GM18526 (cell line): Measurements from ENCODE around the gene MT1A.

Experiments used
- POLR2A ChIP-seq: IDR thresholded peaks from 3 replicates; pipeline ENCODE4 v1.6.1; 2011; ENCODE audit not compliant: insufficient read length; ENCODE audit errors: extremely low read depth

The MT1A gene

DNA sequence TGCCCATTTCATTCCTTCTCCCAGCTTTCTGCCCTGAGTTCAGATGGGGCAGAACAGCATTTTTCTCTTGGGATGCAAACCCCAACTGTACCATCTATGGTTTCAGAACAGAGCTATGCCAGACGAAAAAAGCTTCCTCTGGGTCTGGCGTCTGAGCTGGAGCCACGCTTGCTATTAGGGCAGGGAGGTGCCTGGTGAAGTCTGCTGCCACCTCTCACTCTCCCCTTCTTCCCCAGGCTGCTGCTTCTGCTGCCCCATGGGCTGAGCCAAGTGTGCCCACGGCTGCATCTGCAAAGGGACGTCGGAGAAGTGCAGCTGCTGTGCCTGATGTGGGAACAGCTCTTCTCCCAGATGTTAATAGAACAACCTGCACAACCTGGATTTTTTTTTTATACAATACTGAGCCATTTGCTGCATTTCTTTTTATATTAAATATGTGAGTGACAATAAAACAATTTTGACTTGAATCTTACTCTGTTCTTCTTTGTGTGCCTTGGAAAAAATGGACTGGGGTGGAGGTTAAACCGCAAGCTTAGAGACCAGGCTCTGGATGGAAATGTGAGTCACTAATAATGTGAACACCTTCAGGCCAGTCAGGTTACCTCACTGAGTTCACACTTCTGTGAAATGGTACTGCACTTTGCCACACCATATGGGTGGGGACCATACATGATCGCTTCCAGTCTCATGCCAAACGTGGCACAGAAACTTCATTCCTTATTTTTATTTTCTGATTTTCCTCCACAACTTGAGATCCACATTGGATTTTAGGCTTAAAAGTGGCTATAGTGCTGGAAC lies 1.7 kb upstream of the MT1A start:
- TF ChIP-seq POLR2A = no peak

DNA sequence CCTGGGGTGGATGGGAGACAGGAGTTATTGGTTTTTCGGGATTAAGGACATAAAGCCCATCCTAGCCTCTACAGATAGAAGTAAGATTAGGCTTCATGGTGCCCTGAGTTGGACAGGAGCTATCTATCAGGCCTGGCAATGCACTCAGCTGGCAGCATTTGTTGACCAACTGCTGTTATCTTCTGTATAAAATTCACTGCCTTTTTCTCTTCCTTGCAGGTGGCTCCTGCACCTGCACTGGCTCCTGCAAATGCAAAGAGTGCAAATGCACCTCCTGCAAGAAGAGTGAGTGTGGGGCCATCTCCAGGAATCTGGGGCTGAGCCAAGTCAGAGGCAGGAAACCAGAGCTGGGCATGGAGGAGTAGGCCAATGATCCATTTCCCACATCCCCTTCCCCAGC lies 579 bp downstream of the MT1A start:
- no peak for TF ChIP-seq POLR2A

DNA sequence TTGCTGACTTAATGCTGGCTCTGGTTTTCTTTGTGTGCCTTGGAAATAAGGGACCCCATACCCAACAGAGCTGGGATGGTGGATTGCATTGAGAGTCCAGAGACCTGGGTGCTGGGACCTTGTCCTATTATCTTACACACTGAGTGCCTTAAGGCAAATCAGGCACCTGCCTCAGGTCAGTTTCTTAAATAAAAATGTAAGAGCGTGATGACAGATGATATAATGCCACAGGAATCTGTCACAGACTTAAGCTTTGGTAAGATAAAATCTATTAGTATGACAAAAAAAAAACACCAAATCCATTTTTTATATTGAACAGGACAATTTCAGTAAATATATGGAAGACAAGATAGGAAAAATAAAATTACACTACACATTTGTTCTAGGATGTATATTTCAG lies 1.6 kb downstream of the MT1A start:
- TF ChIP-seq POLR2A = no peak

DNA sequence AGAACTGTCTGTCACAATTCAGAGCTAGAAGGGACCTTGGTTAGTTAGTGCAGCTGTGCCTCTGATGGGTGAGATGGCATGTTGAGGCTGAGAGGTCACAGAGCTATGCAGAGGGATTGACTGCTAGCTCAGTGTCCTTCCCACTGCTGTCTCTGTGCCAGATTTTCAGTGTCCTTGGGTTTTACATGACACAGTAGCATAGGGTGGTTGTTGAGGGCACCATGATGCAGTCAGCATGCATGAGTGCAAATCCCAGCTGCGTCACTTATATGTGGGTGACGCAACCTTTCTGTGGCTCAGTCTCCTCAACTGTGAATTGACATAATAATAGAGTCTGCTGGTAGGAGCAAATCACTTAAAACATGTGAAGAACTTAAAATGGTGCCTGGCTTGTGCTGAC lies 2.7 kb downstream of the MT1A start:
- no peak for TF ChIP-seq POLR2A

DNA sequence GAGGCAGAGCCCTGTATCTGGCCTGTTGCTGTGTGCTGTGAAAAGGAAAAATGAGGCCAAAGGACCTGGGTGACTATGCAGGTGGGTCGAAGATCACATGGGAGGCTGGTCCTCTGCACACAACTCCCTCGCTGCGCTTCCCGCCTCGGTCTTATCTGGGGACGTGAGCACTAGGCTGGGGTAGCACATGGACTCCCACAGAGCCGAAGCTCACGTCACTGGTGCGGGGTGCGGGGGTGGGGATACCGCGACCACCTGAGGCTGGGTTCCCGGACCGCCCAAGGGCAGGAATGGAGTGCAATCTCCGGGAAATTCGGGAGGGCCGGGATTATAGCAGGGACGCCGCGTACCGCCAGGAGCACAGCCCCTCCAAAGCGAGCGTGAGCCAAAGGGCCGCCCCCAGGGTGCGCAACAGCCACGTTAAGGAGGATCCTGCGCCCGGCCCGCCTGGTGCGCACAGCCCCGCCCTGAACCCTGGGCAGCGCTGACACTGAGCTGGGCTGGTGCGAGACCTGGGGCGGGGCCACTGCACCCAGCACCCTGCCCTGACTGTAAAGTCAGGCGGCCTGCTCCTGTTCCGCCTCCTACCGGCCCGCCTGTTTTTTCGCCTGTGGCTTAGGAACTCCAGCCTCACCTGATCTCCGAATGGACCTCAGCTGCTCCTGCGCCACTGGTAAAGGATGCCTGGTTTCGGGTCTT lies 4.8 kb downstream of the MT1A start:
- no peak for TF ChIP-seq POLR2A

DNA sequence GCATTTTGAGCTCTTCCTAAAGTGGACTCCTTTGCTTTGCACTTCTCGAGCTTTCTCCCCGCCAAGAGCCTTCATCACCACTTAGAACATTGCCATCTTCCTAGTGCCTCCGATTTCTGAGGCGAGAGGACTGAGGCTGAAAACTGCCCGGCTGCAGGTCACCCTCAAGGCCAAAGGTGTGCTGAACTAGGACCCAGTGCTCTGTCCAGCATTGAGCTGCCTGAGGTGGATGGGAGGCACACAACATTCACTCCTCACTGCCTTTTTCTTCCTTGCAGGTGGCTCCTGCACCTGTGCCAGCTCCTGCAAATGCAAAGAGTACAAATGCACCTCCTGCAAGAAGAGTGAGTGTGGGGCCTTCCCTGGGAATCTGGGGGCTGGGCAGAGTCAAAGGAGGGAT lies 5.4 kb downstream of the MT1A start:
- TF ChIP-seq POLR2A = no peak

DNA sequence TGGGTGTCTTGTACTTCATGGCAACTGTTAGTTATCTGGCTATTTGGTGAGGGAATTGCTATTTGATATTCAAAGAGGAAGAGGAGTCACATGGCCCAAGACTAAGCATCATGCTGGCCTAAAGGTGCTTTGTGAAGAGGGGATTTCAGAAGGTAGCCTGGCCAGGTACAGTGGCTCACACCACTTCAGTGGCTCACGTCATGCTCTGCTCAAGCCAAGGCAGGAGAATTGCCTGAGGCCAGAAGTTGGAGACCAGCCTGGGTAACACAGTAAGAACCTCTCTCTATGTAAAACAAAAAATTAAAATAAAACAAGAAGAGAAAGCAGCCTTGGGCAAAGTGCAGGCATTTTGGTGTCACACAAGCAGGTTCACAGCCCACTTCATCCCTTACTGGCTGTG lies 6.8 kb downstream of the MT1A start:
- no peak for TF ChIP-seq POLR2A

DNA sequence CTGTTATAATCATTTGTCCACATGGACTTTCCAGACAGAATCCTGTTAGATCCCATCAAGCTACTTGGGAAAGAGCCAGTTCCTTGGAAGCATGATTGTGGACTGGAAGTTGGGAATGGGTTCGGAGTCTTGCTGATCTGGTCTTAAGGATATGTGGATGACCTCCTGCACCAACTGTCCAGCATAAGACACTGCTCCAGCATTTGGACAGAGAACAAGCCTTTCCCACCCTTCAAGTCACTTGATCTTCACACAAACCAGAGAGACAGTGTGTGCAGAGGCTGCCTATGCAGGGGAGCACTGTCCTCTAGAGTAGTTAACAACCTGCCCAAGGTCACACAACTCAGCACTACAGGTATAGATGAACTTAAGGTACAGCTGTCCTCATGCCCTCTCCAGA lies 7.4 kb downstream of the MT1A start:
- no peak for TF ChIP-seq POLR2A

DNA sequence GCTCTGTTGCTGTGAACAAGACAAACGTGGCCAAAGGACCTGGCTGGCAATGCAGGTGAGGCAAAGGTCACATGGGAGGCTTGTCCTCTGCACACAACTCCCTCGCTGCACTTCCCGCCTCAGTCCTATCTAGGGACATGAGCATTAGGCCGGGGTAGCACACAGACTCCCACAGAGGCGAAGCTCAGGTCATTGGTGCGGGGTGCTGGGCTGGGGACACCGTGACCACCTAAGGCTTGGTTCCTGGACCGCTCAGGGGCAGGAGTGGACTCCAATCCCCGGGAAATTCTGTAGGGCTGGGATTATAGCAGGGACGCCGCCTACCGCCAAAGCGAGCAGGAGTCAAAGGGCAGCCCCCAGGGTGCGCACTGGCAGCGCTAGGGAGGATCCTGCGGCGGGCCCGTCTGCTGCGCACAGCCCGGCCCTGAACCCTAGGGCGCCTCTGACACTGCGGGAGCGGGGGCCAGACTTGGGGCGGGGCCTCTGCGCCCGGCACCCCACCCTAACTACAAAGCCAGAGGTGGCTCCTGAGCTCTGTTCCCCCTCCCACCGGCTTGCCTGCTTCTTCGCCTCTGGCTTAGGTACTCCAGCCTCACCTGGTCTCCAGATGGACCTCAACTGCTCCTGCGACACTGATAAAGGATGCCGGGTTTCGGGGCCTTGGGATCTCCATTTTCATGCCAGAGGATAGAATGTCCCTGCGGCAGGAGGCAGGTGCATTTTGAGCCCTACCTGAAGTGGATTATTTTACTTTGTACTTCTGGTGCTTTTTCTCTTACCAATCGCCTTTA lies 9.4 kb downstream of the MT1A start:
- TF ChIP-seq POLR2A = no peak

DNA sequence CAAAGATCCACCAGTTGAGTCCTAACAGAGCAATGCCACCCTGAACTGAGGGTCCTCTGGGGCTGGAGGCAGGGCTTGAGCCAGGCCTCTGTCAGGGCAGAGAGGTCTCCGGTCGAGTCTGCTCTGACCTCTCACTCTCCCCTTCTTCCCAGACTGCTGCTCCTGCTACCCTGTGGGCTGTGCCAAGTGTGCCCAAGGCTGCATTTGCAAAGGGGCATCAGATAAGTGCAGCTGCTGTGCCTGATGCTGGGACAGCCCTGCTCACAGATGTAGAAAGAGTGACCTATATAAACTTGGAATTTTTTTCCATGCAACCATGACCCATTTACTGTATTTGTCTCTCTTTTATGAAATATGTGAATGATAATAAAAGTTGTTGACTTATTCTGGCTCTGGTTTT lies 10.8 kb downstream of the MT1A start:
- no peak for TF ChIP-seq POLR2A

DNA sequence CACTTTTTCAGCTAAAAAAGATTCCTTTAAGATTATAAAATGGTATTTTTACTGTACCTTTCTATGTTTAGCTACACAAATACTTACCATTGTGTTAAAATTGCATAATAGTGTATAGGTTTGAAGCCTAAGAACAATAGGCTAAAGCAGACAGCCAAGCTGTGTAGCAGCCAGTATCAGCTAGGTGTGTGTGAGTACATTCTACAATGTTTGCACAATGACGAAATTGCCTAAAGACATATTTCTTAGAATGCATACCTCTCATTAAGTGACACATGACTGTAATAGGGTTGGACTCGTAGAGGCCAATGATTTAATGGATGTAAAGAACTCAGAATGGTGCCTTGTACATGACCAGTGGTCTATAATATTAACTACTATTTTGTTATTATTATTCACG lies 11.4 kb downstream of the MT1A start:
- TF ChIP-seq POLR2A = no peak

DNA sequence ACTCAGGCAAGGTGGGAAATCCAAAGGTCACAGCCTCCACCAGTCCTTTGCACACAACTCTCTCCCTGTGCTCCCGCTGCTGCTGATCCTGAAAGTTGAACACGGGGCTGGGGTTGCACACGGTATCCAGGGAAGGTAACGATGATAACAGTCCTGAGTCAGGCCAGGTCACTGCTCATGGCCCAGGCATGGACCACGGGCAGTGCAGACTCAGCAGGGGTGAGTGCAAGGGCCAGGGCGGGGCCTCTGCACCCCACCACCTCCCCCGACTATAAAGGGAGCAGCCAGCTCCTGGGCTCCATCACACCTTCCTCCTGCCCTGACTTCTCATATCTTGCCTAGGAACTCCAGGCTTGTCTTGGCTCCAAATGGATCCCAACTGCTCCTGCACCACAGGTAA lies 13.1 kb downstream of the MT1A start, which contains the start of gene MT1B:
Gene MT1B, plus strand, starts transcription at position 301 of the 400 bp plus-strand sequence. Its CDS starts 68 bp downstream, at position 369.
- no peak for TF ChIP-seq POLR2A

DNA sequence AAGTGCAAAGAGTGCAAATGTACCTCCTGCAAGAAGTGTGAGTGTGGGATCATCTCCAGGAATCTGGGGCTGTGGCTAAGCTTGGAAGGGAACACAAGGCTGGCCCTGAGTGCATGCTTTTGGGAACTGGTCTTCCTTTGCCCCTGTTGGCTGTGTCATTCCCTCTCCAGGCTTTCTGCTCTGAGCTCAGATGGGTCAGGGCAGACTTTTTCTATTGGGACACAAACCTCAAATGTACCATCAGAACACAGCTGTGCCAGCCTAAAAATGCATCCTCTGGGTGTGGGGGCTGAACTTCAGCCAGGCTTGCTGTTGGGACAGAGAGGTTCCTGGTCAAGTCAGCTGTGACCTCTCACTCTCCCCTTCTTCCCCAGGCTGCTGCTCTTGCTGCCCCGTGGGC lies 14.1 kb downstream of the MT1A start:
- no peak for TF ChIP-seq POLR2A

DNA sequence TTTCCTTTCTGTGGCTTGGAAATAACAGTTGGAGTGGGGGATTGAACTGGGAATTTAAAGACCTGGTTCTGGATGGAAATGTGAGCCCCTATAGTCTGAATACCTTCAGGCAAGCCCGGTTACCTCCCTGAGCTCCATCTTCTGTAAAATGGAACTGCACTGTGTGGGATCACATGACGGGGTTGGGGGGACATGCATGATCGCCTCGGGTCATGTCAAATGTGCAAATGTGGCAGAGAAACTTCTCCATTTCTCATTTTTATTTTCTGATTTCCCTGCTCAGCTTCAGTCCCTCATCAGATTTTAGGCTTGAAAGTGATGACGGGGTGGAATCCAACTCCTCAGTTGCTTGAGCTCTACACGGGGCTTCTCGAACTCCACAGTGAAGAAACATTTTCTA lies 14.8 kb downstream of the MT1A start:
- no peak for TF ChIP-seq POLR2A

DNA sequence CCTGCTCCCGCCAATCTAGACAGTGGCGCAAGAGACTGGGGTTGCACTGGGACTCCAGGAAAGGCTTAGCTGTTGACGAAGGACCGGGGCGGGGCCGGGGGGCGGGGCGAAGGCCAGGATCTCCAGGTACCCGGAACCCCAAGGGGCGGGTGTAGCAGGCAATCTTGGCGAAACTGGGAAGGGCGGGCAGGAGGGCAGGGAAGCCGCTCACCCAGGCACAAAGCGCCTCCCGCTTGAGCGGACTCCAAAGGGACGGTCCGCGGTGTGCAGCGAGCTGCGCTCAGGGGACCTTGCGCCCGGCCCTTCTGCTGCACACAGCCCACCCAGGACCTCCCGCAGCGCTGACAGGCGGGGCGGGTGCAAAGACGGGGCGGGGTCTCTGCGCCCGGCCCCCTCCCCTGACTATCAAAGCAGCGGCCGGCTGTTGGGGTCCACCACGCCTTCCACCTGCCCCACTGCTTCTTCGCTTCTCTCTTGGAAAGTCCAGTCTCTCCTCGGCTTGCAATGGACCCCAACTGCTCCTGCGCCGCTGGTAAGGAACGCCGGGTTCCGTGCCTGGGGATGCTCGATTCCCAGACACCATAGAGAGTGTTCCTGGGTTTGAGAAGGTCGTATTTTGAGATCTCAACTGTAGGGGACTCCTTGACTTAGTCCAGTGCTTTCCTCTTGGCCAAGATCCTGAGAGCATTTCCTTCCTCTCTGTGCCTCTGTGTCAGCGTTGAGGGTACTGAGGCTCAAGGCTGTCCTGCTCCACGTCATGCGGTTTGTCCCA lies 19.3 kb downstream of the MT1A start, which contains the start of gene MT1F:
Gene MT1F, plus strand, starts transcription at position 405 of the 772 bp plus-strand sequence. Its CDS starts 100 bp downstream, at position 505.
- TF ChIP-seq POLR2A = peak; percentile 47
